Hepatocyte (in vitro differentiated cells): ENCODE results near the gene FIBCD1. TPM values are rescaled to one million over a fixed set of nuclear protein-coding genes. Genes with fewer than 3 reads are reported as not detected.

Experiments
- DNase-seq: peaks from one replicate; pipeline ENCODE4 v3.0.0-alpha.2; 2016; ENCODE audit warnings: low spot score
- H2AFZ ChIP-seq: fragments of 200-600 bp; sonication (generic); 2 replicates; pipeline ENCODE4 v1.6.0; 2016; ENCODE audit warnings: antibody characterized with exemption, mild to moderate bottlenecking
- H3K27ac ChIP-seq: fragments of 200-600 bp; sonication (generic); 2 replicates; pipeline ENCODE4 v1.5.1; 2016; ENCODE audit warnings: mild to moderate bottlenecking
- H3K27me3 ChIP-seq: fragments of 200-600 bp; sonication (generic); 2 replicates; pipeline ENCODE4 v1.6.1; 2016
- H3K36me3 ChIP-seq: fragments of 200-600 bp; sonication (generic); replicated peaks from 2 replicates; pipeline ENCODE4 v1.5.1; 2016; ENCODE audit warnings: low read depth; ENCODE audit not compliant: insufficient read depth
- H3K4me1 ChIP-seq: fragments of 200-600 bp; sonication (generic); 2 replicates; pipeline ENCODE4 v1.5.1; 2016; ENCODE audit warnings: mild to moderate bottlenecking, moderate library complexity; ENCODE audit not compliant: insufficient read depth
- H3K4me2 ChIP-seq: fragments of 200-600 bp; sonication (generic); 2 replicates; pipeline ENCODE4 v1.6.0; 2016
- H3K4me3 ChIP-seq: fragments of 200-600 bp; sonication (generic); 2 replicates; pipeline ENCODE4 v1.5.1; 2016; ENCODE audit warnings: mild to moderate bottlenecking
- H3K79me2 ChIP-seq: fragments of 200-600 bp; sonication (generic); 2 replicates; pipeline ENCODE4 v1.6.0; 2017; ENCODE audit warnings: mild to moderate bottlenecking
- H3K9me2 ChIP-seq: fragments of 200-600 bp; sonication (generic); replicated peaks from 2 replicates; pipeline ENCODE4 v1.6.0; 2017; ENCODE audit warnings: mild to moderate bottlenecking; ENCODE audit not compliant: insufficient read depth
- H3K9me3 ChIP-seq: fragments of 200-600 bp; sonication (generic); 2 replicates; pipeline ENCODE4 v1.5.1; 2016; ENCODE audit warnings: low read depth, mild to moderate bottlenecking
- H4K20me1 ChIP-seq: fragments of 200-600 bp; sonication (generic); 2 replicates; pipeline ENCODE4 v1.6.0; 2016; ENCODE audit warnings: mild to moderate bottlenecking; ENCODE audit not compliant: insufficient read depth, poor library complexity, severe bottlenecking
- EZH2 ChIP-seq: fragments of 200-600 bp; sonication (generic); IDR thresholded peaks from 2 replicates; pipeline ENCODE4 v1.6.1; 2016; ENCODE audit warnings: antibody characterized with exemption, mild to moderate bottlenecking, borderline replicate concordance
- EZH2phosphoT487 ChIP-seq: fragments of 200-600 bp; sonication (generic); IDR thresholded peaks from one replicate; pipeline ENCODE4 v1.6.1; 2018; ENCODE audit warnings: antibody characterized with exemption, mild to moderate bottlenecking, low read depth, moderate library complexity; ENCODE audit not compliant: unreplicated experiment, severe bottlenecking
- WGBS: methylation state at CpG from one replicate; pipeline ENCODE4 v1.1.6; 2016; ENCODE audit warnings: low lambda C conversion rate; ENCODE audit errors: missing lambda C conversion rate; 5-methylcytosine and 5-hydroxymethylcytosine counted together
- polyA plus RNA-seq: library from polyadenylated mRNA; unstranded; fragments of >200 nt; fragmentation: Nextera tagmentation; extraction: Ambion mirVana; gene quantifications from 2 replicates; pipeline ENCODE4 v1.2.1, GENCODE V29; 2016
- total RNA-seq: library from RNA; depleted of rRNA; stranded (reverse); fragments of >200 nt; gene quantifications from 2 replicates; pipeline ENCODE4 v1.2.3, GENCODE V29; 2014
- TF ChIP-seq, protein P1 (sequence below): fragments of 200-600 bp; sonication (generic); IDR thresholded peaks from 2 replicates; pipeline ENCODE4 v1.5.1; 2016; ENCODE audit warnings: antibody characterized with exemption, mild to moderate bottlenecking; ENCODE audit not compliant: poor library complexity

Gene FIBCD1
- total and polyA plus RNA-seq, 2 experiments from 2014 or later, result 0.33 TPM; not detected in 1

DNA sequence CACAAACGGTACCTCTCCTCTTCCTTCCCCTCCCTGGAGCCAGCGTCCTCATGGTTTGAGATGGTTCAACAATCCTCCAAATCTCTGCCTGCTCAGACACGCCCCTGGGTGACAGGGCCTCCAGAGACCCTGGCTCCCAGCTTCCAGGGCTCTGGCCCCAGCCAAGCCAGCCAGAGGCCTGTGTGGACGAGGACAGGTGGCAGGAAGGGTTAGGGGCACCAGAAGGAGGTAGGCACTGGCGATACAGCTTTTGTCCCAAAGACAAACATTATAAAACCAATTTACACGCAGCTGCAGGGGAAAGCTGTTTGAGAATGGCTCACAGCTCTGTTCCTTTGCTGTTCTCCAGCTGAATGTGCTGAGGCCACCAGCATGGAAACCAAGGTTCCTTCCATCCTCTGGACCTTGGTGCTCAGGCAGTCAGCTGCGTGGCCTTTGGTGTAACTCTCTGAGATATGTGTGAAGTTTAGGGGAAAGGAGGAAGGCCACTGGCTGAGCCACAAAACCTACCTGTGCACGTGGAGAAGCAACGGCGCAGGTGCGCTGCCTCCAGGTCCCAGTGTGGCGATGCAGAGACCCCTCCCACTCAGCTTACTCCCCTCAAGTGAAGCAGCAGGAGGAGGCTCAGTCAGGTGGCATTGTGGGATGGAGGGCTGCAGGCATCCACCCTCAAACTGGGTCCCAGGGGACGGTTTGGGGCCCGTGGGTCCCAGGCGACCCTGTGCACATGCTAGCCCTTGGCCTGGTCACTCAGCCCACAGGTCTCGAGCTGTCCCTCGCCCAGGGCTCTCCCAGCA is 38.1 kb downstream of the FIBCD1 start:
- no peaks in the 10 kb centered on the region for H3K4me1 ChIP-seq
- 82% methylated on average over 17 of the region's 17 CpGs for WGBS

DNA sequence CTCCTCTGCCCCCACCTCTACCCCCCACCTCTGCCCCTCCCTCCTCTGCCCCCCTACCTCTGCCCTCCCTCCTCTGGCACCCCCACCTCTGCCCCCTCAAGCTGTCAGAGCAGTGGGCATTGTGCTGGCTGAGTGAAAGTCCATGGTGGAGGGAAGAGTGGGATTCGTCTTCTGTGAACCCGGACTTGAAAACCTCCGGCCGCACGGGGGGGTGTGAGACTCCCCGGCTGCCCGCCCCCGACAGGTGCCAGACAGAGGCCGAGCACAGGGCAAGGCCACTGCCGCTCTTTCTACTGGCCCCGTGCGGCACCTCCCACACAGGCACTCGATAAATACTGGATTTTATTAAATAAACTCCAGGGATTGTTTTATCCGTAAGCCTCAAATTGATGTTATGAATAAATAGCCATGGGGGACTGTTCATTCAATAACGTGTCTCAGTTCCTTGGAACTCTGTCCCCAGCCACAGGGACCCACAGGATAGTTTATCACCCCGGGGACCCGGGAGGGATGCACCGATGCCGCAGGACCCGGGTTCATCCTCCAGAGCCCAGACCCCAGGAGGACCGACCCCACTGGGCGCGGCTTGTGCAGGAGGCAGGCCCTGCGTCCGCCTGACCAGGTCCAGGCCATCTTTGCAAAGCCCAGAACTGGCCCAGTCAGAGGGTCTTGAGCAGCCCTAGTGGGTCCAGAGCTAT is 39.8 kb downstream of the FIBCD1 start:
- WGBS, result 83% methylated on average over 25 of the region's 25 CpGs
- no peak overlapping the region for H2AFZ ChIP-seq
- H3K4me3 ChIP-seq, result no peak overlapping the region
- H3K9me3 ChIP-seq, result no peaks in the 10 kb centered on the region
- no peaks in the 10 kb centered on the region for H3K27me3 ChIP-seq
- H3K4me2 ChIP-seq, result no peak overlapping the region
- no peaks in the 10 kb centered on the region for H3K9me2 ChIP-seq
- no peak overlapping the region for H3K27ac ChIP-seq
- no peaks in the 10 kb centered on the region for H3K79me2 ChIP-seq
- no peaks in the 10 kb centered on the region for H3K4me1 ChIP-seq
- H4K20me1 ChIP-seq, result no peaks in the 10 kb centered on the region
- no peaks in the 10 kb centered on the region for H3K36me3 ChIP-seq
- TF ChIP-seq EZH2phosphoT487 (no peak), EZH2 (no peak)
- TF ChIP-seq, protein P1, sequence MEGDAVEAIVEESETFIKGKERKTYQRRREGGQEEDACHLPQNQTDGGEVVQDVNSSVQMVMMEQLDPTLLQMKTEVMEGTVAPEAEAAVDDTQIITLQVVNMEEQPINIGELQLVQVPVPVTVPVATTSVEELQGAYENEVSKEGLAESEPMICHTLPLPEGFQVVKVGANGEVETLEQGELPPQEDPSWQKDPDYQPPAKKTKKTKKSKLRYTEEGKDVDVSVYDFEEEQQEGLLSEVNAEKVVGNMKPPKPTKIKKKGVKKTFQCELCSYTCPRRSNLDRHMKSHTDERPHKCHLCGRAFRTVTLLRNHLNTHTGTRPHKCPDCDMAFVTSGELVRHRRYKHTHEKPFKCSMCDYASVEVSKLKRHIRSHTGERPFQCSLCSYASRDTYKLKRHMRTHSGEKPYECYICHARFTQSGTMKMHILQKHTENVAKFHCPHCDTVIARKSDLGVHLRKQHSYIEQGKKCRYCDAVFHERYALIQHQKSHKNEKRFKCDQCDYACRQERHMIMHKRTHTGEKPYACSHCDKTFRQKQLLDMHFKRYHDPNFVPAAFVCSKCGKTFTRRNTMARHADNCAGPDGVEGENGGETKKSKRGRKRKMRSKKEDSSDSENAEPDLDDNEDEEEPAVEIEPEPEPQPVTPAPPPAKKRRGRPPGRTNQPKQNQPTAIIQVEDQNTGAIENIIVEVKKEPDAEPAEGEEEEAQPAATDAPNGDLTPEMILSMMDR, result no peak
- no peak for DNase-seq

More for the DNA sequence above, 38.1 kb downstream of the FIBCD1 start:
- Histone ChIP-seq H3K9me2 (no peaks in the 10 kb centered on the region), H3K9me3 (no peaks in the 10 kb centered on the region), H3K27ac (no peak overlapping the region), H3K27me3 (no peaks in the 10 kb centered on the region), H3K4me2 (no peak overlapping the region), H3K36me3 (no peaks in the 10 kb centered on the region), H3K4me3 (no peak overlapping the region), H4K20me1 (no peaks in the 10 kb centered on the region), H3K79me2 (no peaks in the 10 kb centered on the region), H2AFZ (no peak overlapping the region)
- TF ChIP-seq, protein P1, result no peak
- no peak for TF ChIP-seq EZH2phosphoT487
- DNase-seq, result no peak

DNA sequence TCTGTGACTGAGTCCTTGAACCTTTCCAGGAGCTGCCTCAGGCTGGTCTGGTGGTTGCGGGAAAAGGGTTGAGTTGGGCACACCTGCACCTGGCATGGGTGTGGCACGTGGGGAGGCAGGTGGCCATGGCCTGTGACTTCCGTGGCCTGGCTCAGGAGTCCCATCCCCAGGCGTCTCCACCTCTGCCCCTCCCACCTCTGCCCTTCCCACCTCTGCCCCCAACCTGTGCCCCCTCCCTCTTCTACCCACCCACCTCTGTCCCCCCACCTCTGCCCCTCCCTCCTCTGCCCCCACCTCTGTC is 40.5 kb downstream of the FIBCD1 start:
- Histone ChIP-seq H3K4me3 (no peak overlapping the region), H4K20me1 (no peaks in the 10 kb centered on the region), H3K27me3 (no peaks in the 10 kb centered on the region), H3K27ac (no peak overlapping the region), H3K79me2 (no peaks in the 10 kb centered on the region), H3K9me3 (no peaks in the 10 kb centered on the region), H3K4me1 (no peaks in the 10 kb centered on the region), H3K4me2 (no peak overlapping the region), H3K9me2 (no peaks in the 10 kb centered on the region), H2AFZ (no peak overlapping the region), H3K36me3 (no peaks in the 10 kb centered on the region)
- TF ChIP-seq EZH2phosphoT487, result no peak
- TF ChIP-seq, protein P1, result no peak
- TF ChIP-seq EZH2, result no peak
- WGBS, result 95% methylated on average over 4 of the region's 4 CpGs
- no peak for DNase-seq
